HG02571 (cell line): Measurements from ENCODE around the gene FBXO10.

Experiments
- ATAC-seq: cut with Tn5 transposase; IDR thresholded peaks from one replicate; pipeline ENCODE4 v1.9.1; 2021; ENCODE audit warnings: mild to moderate bottlenecking, moderate library complexity; ENCODE audit not compliant: unreplicated experiment

FBXO10 gene

GRCh38 chr9:37554318-37554717 lies 21.9 kb downstream of the FBXO10 start:
- ATAC-seq = no peak

- no peak for ATAC-seq
Observed at GRCh38 chr9:37551888-37552287, 24.3 kb downstream of the FBXO10 start.

DNA sequence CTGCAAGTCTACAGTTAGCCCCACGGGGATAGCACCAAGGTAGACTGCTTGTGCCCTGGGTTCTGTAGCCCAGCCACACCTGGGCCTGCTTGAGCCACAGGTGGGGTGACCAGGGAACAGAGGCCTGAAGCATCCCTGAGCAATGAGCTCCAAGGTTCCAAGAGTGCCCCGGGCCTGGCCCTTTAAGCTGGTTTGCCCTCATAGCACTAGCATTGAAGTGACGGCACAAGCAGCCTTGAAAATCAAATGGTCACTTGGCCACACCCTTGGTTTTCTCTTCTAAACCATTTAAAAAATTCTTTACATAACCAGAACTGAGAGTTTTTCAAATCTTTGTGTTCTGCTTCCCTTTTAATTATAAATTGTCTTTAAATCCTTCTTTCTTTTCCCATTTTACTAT lies 24.7 kb downstream of the FBXO10 start:
- no peak for ATAC-seq

GRCh38 chr9:37550781-37551180 lies 25.4 kb downstream of the FBXO10 start:
- no peak for ATAC-seq

DNA sequence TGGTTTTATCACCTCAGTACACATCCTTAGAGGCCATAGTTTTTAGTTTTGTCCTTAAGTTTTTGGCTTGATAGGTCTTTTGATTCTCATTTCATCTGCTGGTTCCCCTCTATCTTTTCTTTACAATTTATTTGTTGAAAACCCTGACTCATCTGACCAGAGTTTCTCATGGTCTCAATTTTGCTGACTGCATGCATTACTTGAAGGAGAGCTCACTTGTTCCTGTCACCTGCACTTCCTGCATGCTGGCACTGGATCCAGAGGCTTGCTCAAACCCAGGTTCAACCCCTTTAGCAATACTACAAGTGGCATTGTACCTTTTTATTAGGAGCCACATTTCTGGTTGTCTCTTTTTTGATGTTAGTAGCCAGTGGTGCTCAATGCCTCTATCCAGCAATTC lies 26.7 kb downstream of the FBXO10 start:
- ATAC-seq = no peak

GRCh38 chr9:37547328-37547878 lies 28.8 kb downstream of the FBXO10 start:
- no peak for ATAC-seq

DNA sequence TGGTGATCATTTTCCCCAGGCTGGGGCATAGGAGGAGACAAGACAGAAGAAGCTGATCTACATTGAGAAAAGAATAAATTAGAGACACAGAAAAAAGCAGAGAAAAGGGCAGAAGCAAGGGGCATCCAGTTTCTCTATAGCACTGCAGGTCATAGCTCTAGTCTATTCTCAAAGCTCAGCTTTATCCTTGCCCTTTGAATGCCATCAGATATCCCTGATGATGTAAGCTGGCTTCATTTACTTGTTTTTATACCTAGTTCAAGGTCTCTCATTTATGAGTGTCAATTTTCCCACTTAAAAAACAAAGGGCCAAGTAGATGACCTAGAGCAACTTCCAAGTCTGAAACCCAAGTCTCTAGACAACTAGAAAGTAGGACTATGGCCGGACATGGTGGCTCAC lies 32.7 kb downstream of the FBXO10 start:
- ATAC-seq = no peak

DNA sequence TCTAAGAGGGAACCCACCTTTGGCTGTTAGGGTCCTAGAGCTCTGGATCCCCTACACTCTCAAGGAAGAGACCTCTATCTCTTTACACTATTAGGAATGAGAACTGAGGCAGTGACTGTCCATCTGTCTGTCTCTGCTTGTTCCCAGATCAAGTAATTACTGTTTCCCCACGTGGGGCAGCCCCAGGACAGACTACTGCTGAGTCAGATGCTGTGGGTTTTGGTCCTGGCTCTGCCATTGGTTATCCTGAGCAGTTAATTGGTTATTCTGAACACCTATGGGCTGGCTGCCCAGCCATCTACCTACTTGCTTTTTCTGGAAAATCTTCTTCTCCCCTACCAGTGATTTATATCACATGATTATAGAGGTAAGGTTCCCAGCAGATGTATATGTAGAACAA lies 33.3 kb downstream of the FBXO10 start:
- no peak for ATAC-seq

GRCh38 chr9:37542488-37542887 lies 33.7 kb downstream of the FBXO10 start:
- ATAC-seq = no peak

DNA sequence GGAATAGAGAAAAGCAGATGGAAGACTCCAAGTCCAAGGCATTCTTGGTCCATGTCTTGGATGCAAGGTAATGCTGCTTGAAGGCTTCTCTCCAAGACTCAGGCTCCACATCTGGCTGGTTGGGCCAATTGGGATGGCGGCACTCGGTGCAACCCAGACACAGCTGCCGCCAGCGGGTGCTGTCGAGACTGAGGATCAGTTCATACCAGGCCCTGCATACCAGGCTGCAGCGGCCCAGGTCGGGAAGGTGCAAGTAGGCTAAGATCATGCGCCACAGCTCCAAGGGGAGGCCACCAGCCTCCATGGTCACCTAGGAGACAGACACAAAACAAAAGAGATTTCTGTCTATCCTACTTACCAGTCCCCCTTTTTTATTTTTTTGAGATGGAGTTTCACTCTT lies 34.7 kb downstream of the FBXO10 start:
- ATAC-seq = no peak

GRCh38 chr9:37540634-37541033 lies 35.5 kb downstream of the FBXO10 start:
- no peak for ATAC-seq

DNA sequence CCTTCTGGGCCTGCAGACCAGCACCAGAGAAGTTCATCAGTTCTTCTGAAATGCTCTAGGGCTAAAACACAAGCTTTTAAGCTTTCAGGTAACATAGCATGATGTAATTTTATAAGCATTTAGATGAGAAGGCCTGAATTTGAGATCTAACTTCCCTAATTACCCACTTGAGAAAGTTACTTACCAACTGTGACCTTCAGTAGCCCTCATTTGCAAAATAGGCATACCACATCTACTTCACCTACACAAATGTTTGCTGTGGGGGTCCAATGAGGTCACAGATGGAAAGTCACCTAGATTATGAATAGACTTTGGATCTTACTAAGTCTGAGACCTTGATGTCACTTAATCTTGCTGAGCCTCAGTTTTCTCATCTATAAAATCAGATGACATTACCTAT lies 36.5 kb downstream of the FBXO10 start:
- ATAC-seq = no peak

DNA sequence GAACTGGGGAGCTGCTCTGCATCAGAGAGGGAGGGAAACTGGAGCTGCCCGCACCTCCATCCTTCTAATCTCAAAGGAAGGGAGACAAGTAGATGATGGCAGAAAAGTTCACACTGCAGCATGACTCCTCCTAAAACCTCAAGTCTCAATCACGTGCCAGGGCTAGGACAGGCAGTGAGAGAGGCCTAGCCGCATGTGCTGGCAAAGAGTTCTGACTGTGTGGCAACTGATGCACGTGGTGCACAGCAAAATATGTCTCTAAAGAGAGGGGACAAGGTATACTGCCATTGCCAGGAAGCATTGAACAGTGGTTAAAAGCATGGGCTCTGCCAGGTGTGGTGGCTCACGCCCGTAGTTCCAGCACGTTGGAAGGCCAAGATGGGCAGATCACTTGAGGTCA lies 38.1 kb downstream of the FBXO10 start:
- ATAC-seq = no peak

- ATAC-seq = no peak
Observed at GRCh38 chr9:37534901-37535300, 41.3 kb downstream of the FBXO10 start.

GRCh38 chr9:37534412-37534811 lies 41.8 kb downstream of the FBXO10 start:
- no peak for ATAC-seq

DNA sequence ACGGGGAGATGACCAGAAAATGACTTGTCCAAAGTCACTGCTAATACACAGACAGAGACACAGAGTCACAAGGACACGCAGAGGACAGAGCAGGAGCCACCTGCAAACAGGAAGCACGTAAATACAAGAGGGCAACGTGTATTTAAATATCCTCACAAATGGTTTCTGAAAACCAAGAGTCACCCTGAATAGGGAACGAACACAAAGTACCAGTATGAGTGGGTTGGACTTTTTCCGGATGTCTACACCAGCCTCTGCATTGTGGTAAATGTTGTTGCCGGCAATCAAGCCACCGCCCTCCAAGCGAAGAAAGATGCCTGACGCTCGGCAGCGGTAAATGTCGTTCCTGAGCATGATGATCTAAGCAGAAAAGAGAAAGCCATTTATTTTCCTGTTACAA lies 44.5 kb downstream of the FBXO10 start:
- no peak for ATAC-seq

DNA sequence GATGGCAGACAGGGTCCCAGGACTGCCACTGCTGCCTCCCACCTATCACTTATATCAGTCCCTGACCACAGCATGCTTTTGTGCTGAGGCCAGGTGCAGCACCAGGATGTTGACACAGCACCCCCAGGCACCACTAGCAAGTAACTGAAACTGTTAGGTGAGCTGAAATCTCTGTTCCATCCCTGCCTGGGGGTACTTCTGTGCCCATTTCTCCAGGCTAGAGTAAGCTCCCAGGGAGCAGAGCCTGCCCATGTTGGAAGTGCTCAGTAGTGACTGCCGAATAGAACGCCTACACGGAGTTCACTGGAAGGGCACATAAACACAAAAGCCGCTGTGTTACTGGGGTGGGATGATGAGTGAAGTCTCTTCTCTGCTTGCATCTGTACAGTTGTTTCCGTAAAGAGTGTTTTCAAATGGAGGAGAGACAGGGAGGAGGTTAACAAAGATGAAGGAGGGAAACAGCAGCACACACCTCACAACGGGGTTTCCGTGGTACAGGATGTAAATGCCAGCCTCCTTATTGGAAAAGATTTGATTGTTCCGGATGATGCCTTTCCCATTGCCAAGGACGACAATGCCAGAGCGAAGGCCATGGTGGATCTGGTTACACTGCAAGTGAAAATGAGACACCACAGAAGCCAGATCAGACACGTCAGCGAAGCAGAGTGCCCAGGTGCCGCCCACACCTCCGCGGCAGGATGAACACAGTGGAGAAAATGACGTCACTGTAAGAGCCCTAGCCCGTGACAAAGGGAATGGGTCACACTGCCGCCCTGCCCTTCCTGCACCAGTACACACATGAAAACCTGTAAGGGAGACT lies 47.3 kb downstream of the FBXO10 start:
- no peak for ATAC-seq

- ATAC-seq = no peak
Observed at GRCh38 chr9:37523916-37524315, 52.3 kb downstream of the FBXO10 start.

DNA sequence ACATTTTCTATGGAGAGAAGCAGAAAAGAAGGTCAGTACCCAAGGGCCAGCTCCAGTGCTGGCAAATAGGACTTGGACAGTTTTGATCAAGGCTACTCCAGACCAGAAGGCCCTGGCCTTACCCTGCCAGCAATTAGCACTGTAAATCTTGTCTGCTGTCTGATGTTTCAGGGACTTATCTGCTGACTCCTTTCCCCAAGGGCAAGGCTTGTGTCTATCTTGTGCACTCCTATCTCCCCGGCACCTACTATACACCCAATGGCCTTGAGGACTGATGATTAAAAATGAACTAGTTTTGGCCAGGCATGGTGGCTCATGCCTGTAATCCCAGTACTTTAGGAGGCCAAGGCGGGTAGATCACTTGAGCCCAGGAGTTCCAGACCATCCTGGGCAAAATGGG lies 53.2 kb downstream of the FBXO10 start:
- ATAC-seq = no peak

- no peak for ATAC-seq
Observed at GRCh38 chr9:37521111-37521510, 55.1 kb downstream of the FBXO10 start.

DNA sequence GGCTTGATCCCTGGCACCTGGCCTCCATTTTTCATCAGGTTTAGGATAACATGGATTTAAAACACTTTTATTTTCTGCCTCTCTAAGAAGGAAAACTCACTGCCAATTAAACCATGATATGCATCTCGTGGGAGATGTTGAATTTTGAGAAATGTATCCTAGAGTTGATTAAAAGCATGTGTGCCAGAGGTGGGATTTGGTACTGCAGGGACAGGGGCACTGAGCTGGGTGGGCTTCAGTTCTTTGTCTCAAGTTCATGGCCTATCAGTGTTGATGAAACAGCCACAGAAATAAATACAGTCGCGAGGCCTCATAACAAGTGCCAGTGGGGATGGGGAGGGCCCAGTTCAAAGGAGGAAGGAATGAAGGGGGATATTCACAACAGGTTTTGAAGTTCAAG lies 55.5 kb downstream of the FBXO10 start:
- ATAC-seq = no peak

DNA sequence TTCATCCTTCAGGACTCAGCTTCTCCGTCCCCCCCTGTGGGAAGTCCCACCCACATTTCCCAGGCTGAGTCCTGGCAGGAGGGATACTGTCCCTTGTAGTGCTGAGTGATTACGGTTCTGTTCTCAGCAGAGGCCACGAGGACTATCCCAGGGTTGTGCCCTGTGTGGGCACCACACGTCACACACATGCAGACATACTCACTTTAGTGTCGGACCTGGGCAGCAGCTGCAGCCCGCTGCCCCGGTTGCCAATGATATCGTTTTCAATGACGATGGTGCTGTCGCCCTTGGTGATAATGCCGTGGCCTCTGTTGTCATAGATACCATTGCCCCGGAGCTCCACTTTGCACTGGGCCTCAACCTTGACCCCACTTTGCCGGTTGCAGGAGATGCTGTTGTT lies 58.3 kb downstream of the FBXO10 start:
- ATAC-seq = no peak
